ENCODE data around the gene ZFAND3. TPM values are rescaled to one million over a fixed set of nuclear protein-coding genes. Genes with fewer than 3 reads are reported as not detected.

ZFAND3 gene
- total and polyA plus RNA-seq, 2 experiments from 2014 or later: 16.9 to 28.2 TPM

- no peaks in the 10 kb centered on the region for H3K27me3 Mint-ChIP-seq (ENCODE audit: insufficient read depth, low read depth, poor library complexity)
- no peak overlapping the region for H3K27ac ChIP-seq (ENCODE audit: low read depth)
- no peak for DNase-seq (ENCODE audit: low spot score)
- H3K4me1 ChIP-seq (ENCODE audit: insufficient read depth): no peaks in the 10 kb centered on the region; the same call in 1 of the 2 replicates
- no peak for ATAC-seq
- H3K27ac Mint-ChIP-seq: no peak overlapping the region
- TF ChIP-seq CTCF (conservative IDR thresholded peaks at IDR 0.05; ENCODE audit: low read depth in 2 of 2): no peak
- TF ChIP-seq NANOG (IDR thresholded peaks at IDR 0.05; ENCODE audit: borderline replicate concordance): no peak
- TF ChIP-seq EZH2phosphoT487 (IDR thresholded peaks at IDR 0.05; ENCODE audit: unreplicated experiment): no peak
- TF ChIP-seq EZH2 (IDR thresholded peaks at IDR 0.05; ENCODE audit: low read depth, unreplicated experiment): no peak
- TF ChIP-seq ZNF331 (CRISPR knock-in tag; IDR thresholded peaks at IDR 0.05; ENCODE audit: low read depth): no peak
- TF ChIP-seq ZNF462 (CRISPR knock-in tag; IDR thresholded peaks at IDR 0.05): no peak
- TF ChIP-seq POLR2AphosphoS5 (IDR thresholded peaks at IDR 0.05; ENCODE audit: low read depth): no peak
- no peak for TF ChIP-seq REST (IDR thresholded peaks at IDR 0.05; ENCODE audit: unreplicated experiment)
- TF ChIP-seq STAT1 (IDR thresholded peaks at IDR 0.05; ENCODE audit: unreplicated experiment): no peak
- no peaks in the 10 kb centered on the region for H3F3A ChIP-seq (replicated peaks; ENCODE audit: low read depth)
- H3K9me2 ChIP-seq (ENCODE audit: insufficient read depth): no peaks in the 10 kb centered on the region
- H3K4me1 Mint-ChIP-seq: peaks cover 9% of the 10 kb centered on the region; the same call in 2 of the 3 replicates
- H3K79me2 ChIP-seq (replicated peaks; ENCODE audit: insufficient read depth): peaks cover 93% of the 10 kb centered on the region
- no peaks in the 10 kb centered on the region for H3K9me3 Mint-ChIP-seq
- no peak overlapping the region for H3K4me3 Mint-ChIP-seq
- H2AFZ ChIP-seq: no peak overlapping the region
- H4K20me1 ChIP-seq (replicated peaks; ENCODE audit: insufficient read depth): peaks cover 53% of the 10 kb centered on the region
- no peak overlapping the region for H3K4me2 ChIP-seq
- no peaks in the 10 kb centered on the region for H3K36me3 Mint-ChIP-seq (ENCODE audit: low read depth)
- no peaks in the 10 kb centered on the region for H3K27me3 ChIP-seq (ENCODE audit: insufficient read depth)
- H3K36me3 ChIP-seq (ENCODE audit: insufficient read depth): no peaks in the 10 kb centered on the region
- H3K4me3 ChIP-seq: no peak overlapping the region
Observed at GRCh38 chr6:37856285-37856684, 36.8 kb downstream of the ZFAND3 start.

Data from GM23338 (cell line).